ENCODE results near the gene PTPRE. TPM values are rescaled to one million over a fixed set of nuclear protein-coding genes. Genes with fewer than 3 reads are reported as not detected.

The PTPRE gene
- polyA plus RNA-seq, 1 donor from 2014 or later = 4.1 TPM

DNA sequence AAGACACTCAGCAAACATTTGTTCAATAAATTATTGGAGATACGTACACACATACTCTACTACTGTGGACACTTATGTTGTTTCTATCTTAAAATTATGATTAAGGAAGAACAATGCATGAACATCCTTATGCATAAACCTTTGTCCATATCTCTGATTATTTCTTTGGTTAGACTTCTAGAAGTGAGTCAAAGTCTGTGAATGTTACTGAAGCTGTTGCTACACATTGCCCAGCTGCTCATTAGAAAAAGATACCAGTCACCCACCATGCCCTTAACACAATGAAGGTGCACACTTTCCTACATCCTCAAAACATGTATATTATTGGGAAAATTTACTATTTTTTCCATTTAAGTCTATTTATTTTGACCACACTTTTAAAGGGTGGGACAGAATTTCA lies 12.8 kb upstream of the PTPRE start:
- Histone ChIP-seq H3K27me3 (ENCODE audit: insufficient read depth, low read depth, low read length) (no peaks in the 10 kb centered on the region), H3K9me2 (ENCODE audit: insufficient read depth, low read length) (no peaks in the 10 kb centered on the region), H3K4me2 (ENCODE audit: low read length) (no peak overlapping the region), H4K20me1 (ENCODE audit: insufficient read depth) (no peaks in the 10 kb centered on the region), H3K36me3 (ENCODE audit: insufficient read depth, low read length) (no peaks in the 10 kb centered on the region), H2AFZ (ENCODE audit: low read depth, low read length) (no peak overlapping the region), H3F3A (ENCODE audit: insufficient read depth, low read length, poor library complexity, severe bottlenecking) (no peaks in the 10 kb centered on the region), H3K9ac (ENCODE audit: low read length) (no peak overlapping the region), H3K9me3 (ENCODE audit: low read length) (no peaks in the 10 kb centered on the region), H3K27ac (ENCODE audit: low read length) (no peak overlapping the region), H3K4me3 (ENCODE audit: low read length) (no peak overlapping the region), H3K79me2 (replicated peaks; ENCODE audit: insufficient read depth, low read length) (no peaks in the 10 kb centered on the region)
- no peak for TF ChIP-seq TAF1 (IDR thresholded peaks at IDR 0.05; ENCODE audit: low read depth)

DNA sequence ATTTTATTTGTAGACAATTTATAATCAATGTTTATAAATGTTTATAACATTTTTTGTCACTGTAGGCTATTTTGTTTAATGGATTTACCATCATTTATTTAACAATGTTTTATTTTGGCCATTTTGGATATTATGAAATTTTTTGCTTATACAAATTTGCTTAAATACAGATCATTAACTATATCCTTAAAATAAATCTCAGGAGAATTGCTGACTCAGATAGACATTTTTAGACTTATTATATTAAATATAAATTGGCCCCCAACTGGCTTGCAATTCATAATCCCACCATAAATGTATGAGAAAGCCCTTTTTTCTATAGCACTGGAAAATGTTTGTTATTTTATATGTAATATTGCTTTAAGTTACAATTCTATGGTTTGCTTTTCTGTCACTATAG lies 10.3 kb upstream of the PTPRE start:
- Histone ChIP-seq H3K79me2 (replicated peaks; ENCODE audit: insufficient read depth, low read length) (no peaks in the 10 kb centered on the region), H3K9me2 (ENCODE audit: insufficient read depth, low read length) (no peaks in the 10 kb centered on the region), H3F3A (ENCODE audit: insufficient read depth, low read length, poor library complexity, severe bottlenecking) (no peaks in the 10 kb centered on the region), H3K27ac (ENCODE audit: low read length) (no peak overlapping the region), H2AFZ (ENCODE audit: low read depth, low read length) (no peak overlapping the region), H3K27me3 (ENCODE audit: insufficient read depth, low read depth, low read length) (no peaks in the 10 kb centered on the region), H3K9me3 (ENCODE audit: low read length) (no peaks in the 10 kb centered on the region), H3K9ac (ENCODE audit: low read length) (no peak overlapping the region), H3K36me3 (ENCODE audit: insufficient read depth, low read length) (no peaks in the 10 kb centered on the region), H4K20me1 (ENCODE audit: insufficient read depth) (no peaks in the 10 kb centered on the region), H3K4me2 (ENCODE audit: low read length) (no peak overlapping the region), H3K4me3 (ENCODE audit: low read length) (no peak overlapping the region)
- TF ChIP-seq, protein P1, sequence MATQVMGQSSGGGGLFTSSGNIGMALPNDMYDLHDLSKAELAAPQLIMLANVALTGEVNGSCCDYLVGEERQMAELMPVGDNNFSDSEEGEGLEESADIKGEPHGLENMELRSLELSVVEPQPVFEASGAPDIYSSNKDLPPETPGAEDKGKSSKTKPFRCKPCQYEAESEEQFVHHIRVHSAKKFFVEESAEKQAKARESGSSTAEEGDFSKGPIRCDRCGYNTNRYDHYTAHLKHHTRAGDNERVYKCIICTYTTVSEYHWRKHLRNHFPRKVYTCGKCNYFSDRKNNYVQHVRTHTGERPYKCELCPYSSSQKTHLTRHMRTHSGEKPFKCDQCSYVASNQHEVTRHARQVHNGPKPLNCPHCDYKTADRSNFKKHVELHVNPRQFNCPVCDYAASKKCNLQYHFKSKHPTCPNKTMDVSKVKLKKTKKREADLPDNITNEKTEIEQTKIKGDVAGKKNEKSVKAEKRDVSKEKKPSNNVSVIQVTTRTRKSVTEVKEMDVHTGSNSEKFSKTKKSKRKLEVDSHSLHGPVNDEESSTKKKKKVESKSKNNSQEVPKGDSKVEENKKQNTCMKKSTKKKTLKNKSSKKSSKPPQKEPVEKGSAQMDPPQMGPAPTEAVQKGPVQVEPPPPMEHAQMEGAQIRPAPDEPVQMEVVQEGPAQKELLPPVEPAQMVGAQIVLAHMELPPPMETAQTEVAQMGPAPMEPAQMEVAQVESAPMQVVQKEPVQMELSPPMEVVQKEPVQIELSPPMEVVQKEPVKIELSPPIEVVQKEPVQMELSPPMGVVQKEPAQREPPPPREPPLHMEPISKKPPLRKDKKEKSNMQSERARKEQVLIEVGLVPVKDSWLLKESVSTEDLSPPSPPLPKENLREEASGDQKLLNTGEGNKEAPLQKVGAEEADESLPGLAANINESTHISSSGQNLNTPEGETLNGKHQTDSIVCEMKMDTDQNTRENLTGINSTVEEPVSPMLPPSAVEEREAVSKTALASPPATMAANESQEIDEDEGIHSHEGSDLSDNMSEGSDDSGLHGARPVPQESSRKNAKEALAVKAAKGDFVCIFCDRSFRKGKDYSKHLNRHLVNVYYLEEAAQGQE (IDR thresholded peaks at IDR 0.05; ENCODE audit: borderline replicate concordance) = no peak
- TF ChIP-seq POLR2AphosphoS5 (IDR thresholded peaks at IDR 0.05) (no peak), TAF1 (IDR thresholded peaks at IDR 0.05; ENCODE audit: low read depth) (no peak), EZH2 (IDR thresholded peaks at IDR 0.05; ENCODE audit: borderline replicate concordance, insufficient read depth, low read length, poor library complexity, severe bottlenecking) (no peak), RAD21 (conservative IDR thresholded peaks at IDR 0.05) (no peak), EP300 (conservative IDR thresholded peaks at IDR 0.05; ENCODE audit: poor library complexity, severe bottlenecking) (no peak), MXI1 (conservative IDR thresholded peaks at IDR 0.05; ENCODE audit: poor library complexity, severe bottlenecking) (no peak), SMC3 (conservative IDR thresholded peaks at IDR 0.05; ENCODE audit: poor library complexity) (no peak)
- TF ChIP-seq, protein P2, sequence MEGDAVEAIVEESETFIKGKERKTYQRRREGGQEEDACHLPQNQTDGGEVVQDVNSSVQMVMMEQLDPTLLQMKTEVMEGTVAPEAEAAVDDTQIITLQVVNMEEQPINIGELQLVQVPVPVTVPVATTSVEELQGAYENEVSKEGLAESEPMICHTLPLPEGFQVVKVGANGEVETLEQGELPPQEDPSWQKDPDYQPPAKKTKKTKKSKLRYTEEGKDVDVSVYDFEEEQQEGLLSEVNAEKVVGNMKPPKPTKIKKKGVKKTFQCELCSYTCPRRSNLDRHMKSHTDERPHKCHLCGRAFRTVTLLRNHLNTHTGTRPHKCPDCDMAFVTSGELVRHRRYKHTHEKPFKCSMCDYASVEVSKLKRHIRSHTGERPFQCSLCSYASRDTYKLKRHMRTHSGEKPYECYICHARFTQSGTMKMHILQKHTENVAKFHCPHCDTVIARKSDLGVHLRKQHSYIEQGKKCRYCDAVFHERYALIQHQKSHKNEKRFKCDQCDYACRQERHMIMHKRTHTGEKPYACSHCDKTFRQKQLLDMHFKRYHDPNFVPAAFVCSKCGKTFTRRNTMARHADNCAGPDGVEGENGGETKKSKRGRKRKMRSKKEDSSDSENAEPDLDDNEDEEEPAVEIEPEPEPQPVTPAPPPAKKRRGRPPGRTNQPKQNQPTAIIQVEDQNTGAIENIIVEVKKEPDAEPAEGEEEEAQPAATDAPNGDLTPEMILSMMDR (IDR thresholded peaks at IDR 0.05; ENCODE audit: poor library complexity, severe bottlenecking) = no peak

DNA sequence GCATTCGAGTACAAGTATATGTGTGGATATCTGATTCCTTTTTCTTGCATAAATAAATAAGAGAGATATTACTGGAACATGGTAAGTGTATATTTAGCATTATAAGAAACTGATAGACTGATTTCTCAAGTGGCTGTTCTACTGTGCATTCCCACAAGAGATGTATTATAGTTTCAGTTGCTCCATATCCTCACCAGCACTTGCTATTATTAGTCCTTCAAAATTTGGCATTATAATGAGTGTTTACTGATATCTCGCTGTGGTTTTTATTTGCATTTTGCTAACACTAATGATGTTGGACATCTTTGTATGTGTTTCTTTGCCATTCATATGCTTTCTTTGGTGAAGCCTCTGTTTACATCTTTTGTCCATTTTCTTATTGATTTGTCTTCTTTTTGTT lies 9.7 kb upstream of the PTPRE start:
- no peaks in the 10 kb centered on the region for H3F3A ChIP-seq (ENCODE audit: insufficient read depth, low read length, poor library complexity, severe bottlenecking)
- no peak overlapping the region for H3K4me3 ChIP-seq (ENCODE audit: low read length)
- no peak overlapping the region for H2AFZ ChIP-seq (ENCODE audit: low read depth, low read length)
- no peaks in the 10 kb centered on the region for H3K36me3 ChIP-seq (ENCODE audit: insufficient read depth, low read length)
- H4K20me1 ChIP-seq (ENCODE audit: insufficient read depth) = no peaks in the 10 kb centered on the region
- H3K79me2 ChIP-seq (replicated peaks; ENCODE audit: insufficient read depth, low read length) = no peaks in the 10 kb centered on the region
- H3K9ac ChIP-seq (ENCODE audit: low read length) = no peak overlapping the region
- TF ChIP-seq TAF1 (IDR thresholded peaks at IDR 0.05; ENCODE audit: low read depth) (no peak), POLR2AphosphoS5 (IDR thresholded peaks at IDR 0.05) (no peak), EZH2 (IDR thresholded peaks at IDR 0.05; ENCODE audit: borderline replicate concordance, insufficient read depth, low read length, poor library complexity, severe bottlenecking) (no peak), SMC3 (conservative IDR thresholded peaks at IDR 0.05; ENCODE audit: poor library complexity) (no peak), EP300 (conservative IDR thresholded peaks at IDR 0.05; ENCODE audit: poor library complexity, severe bottlenecking) (no peak), MXI1 (conservative IDR thresholded peaks at IDR 0.05; ENCODE audit: poor library complexity, severe bottlenecking) (no peak), RAD21 (conservative IDR thresholded peaks at IDR 0.05) (no peak)
- TF ChIP-seq, protein P1 (IDR thresholded peaks at IDR 0.05; ENCODE audit: borderline replicate concordance) = no peak
- TF ChIP-seq, protein P2 (IDR thresholded peaks at IDR 0.05; ENCODE audit: poor library complexity, severe bottlenecking) = no peak
- H3K4me2 ChIP-seq (ENCODE audit: low read length) = no peak overlapping the region
- no peaks in the 10 kb centered on the region for H3K9me3 ChIP-seq (ENCODE audit: low read length)
- no peaks in the 10 kb centered on the region for H3K27me3 ChIP-seq (ENCODE audit: insufficient read depth, low read depth, low read length)
- H3K27ac ChIP-seq (ENCODE audit: low read length) = no peak overlapping the region
- no peaks in the 10 kb centered on the region for H3K9me2 ChIP-seq (ENCODE audit: insufficient read depth, low read length)

Measured in neural cell (in vitro differentiated cells).